Epithelial cell of prostate (primary cell): ENCODE results near the gene MMP12.

ENCODE experiments used
- DNase-seq: peaks from one replicate; pipeline ENCODE4 v3.0.0-alpha.2; 2011; ENCODE audit warnings: low read depth, low spot score
- H3K27ac ChIP-seq: fragments of 450-650 bp; 2 replicates; pipeline ENCODE4 v1.5.1; 2017; ENCODE audit warnings: mild to moderate bottlenecking

Gene MMP12

DNA sequence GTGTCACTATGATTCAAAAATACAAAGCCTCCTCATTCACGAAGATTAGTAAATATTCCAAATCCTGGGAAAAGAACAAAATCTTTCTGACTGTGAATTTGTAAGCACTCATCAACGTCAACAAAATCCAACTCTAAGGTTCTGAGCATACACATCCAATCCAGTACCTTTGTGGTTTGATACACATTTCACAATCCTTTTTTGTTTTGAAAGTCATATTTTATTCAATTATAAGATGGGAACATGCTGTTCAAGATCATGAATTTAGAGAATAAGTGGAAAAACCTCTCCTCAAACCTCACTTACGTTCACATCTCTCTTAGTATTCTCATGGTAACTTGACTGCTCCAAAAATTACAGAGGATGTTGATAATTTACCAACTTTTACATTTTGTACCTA lies 21.7 kb downstream of the MMP12 start:
- H3K27ac ChIP-seq, result peak overlapping the region; percentile 70
- no peak for DNase-seq

DNA sequence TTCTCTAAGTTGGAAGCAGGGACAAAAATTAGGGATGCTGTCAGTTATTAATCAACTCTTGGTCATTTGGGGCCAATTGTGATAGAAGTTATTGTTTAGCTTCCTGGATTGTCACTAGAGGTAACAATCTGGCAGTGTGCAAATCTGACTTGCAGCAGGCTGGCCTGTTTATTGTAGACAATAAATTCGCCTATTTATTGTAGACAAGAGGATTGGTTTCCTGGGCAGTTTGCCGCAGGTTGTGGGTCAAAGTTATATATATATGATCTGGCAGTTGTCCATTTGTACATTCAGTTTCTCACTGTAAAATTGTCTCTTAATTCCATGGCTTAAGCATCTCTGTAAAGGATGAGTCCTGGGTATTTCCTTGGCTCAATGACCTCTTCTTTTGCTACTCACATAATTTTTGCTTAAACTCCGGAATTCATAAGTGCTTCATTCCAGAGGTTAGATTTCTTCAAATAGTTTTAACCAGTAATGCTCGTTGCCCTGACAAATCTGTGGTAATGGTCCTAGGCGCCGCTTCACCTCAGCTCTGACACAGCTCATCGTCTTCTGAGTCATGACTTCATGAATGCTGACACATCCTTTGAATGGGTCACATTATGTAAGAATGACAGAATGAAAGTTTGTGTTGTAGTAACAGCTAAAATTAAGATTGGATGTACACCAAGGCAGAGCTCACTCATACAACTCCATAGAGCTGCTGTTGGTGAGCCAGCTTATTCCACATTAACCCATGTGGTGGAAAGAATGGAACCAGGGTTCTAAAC lies 23.6 kb downstream of the MMP12 start:
- H3K27ac ChIP-seq, result no peak overlapping the region
- DNase-seq, result peak; percentile 63

DNA sequence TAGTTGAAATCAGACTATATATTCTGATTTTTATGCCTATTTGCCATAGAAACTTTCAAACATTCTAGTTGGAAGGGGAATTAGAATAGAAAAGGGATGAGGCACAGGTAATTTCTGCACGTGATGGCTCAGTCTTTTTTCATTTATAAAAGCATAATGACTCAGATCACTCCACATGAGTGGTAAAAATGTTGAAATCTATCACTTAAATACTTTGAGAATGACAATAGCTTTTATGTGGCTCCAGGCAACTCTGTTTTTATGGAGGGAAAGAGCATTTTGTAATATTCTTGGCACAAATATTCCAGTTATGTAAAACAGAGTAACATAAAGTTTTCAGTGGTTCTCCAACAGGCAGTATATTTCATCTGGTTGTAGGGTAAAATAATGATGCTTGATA lies 25.5 kb downstream of the MMP12 start:
- no peak for DNase-seq
- no peak overlapping the region for H3K27ac ChIP-seq

DNA sequence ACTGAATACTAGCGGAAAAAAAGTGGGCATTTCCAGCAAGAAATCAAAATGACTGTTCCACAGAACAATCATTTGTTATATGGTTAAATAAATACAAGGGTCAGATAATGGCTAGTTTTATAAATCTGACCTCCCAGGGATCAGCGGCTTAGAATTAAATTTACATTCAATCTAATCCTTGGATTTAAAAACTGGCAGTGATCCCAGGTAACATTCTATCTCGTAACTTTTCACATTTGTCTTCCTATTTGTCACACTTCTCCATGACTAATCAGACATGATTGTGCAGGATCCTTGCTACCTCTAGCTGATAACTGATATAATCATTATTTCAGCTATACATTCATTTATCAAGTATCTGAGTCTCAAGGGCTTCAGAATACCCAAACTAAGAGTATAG lies 28.5 kb downstream of the MMP12 start:
- H3K27ac ChIP-seq, result no peak overlapping the region
- no peak for DNase-seq

DNA sequence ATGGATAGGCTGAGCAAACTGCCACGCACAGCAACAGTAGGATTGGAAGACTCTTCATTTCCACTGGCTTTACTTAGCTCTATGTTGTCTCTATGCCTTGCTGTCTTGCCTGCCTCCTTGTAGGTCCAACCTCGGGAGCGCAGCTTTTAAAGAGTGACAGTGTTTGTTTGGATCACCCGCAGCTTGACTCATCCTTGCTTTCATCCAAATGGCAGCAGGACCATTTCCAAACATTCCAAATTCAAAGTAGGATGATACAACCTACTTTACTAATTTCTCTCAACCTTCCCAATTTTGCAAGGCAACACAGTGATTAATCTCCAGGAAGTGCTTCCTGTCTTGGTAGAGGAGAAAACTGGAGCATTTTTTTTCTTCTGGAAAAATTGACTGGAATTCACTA lies 31.3 kb downstream of the MMP12 start, which contains the start of gene MMP3:
Gene MMP3 (minus strand): TSS at position 121 of the 400 bp plus-strand sequence. CDS start 63 bp downstream, at position 58.
- H3K27ac ChIP-seq, result peak within 1 kb of the TSS; percentile 4
- DNase-seq, result no peak

DNA sequence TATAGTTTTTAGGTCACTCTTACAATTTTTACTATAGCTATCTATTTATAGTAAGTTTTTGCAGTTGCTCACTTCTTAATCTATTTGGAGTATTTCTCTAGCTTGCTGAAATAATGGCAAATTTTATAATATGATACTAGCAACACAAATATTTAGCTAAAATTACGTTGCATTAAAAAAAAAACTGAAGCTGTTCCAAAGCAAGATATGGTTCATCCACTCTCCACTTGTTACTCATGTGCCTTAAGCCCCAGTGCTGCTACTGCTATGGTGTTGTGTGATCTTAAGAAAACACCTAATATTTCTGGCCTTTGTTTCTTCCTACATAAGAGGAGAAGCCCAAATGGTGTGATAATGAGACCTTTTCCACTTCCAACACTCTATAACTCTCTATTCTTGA lies 31.9 kb downstream of the MMP12 start:
- no peak for DNase-seq
- H3K27ac ChIP-seq, result no peak overlapping the region

DNA sequence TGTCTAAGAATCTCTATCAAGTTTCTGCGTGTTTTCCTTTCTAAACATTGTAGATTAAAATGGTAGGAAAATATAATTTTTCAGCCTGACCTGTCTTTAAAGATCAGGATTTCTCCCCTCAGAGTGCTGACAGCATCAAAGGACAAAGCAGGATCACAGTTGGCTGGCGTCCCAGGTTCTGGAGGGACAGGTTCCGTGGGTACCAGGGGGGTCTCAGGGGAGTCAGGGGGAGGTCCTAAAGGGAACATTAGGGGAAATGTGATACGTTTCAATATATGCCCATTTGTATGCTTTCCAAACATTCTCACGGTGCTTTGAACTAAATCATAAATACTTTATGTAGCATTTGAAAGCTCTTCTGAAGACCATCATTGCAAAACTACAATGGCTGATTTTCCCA lies 34.8 kb downstream of the MMP12 start:
- H3K27ac ChIP-seq, result no peak overlapping the region
- DNase-seq, result no peak

DNA sequence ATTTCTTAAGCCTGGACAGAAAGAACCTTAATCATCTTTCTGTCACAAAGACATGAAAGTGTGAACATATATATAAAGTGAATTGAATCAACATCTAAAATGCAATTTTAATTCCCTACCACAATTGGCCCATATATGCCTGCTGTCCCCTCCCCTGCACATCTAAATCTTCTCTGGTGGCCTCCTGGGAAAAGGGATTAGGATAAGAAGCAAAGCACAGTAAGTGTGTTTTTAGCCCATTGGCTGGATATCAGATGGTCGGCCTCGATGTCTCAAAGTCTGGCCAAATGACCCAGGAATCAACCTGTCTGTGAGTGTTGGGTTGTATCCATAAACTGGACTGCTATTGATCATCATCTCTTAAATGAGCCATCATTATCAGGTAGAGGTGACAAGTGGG lies 37.1 kb downstream of the MMP12 start:
- H3K27ac ChIP-seq, result no peak overlapping the region
- DNase-seq, result no peak

DNA sequence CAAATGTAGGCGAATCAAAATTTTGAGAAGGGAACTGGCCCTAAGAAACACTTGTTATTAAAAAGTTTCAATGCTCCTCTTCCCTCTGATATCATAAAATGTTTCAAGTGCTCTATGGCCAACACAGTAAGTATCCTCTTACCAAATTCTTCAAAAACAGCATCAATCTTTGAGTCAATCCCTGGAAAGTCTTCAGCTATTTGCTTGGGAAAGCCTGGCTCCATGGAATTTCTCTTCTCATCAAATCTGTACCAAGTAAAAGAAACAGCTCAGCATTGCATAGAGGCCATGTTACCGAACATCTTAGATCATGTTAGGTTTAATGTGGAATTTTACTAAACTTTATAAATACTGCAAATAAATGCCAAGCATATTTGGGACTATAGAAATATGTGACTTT lies 37.6 kb downstream of the MMP12 start:
- no peak for DNase-seq
- no peak overlapping the region for H3K27ac ChIP-seq

DNA sequence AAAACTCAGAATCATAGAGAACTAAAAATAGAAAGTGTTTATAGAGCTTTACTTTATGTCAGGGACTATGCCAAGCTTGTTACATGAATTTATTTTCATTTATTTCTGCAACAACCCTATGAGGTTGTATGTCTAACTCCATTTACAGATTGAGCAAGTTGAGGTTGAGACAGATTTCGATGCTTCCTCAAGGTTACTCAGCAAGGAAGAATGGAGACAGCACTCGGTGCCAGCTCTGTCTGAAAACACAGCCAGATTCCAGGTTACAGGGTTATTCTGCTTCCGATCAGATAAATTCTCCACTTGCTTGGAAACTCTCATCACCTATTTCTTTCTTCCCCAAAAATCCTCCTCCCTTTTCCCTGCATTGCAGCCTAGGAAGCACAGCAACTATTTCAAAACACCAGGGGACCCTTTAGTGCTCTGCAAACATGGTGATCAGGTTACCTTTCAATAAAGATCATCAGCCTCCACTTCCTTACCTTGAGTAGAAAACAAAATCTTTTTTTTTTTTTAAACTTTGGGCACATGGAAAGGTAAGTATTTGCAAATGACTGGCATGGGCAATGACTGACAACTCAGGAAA lies 38.4 kb downstream of the MMP12 start:
- no peak for DNase-seq
- H3K27ac ChIP-seq, result peak overlapping the region; percentile 12

DNA sequence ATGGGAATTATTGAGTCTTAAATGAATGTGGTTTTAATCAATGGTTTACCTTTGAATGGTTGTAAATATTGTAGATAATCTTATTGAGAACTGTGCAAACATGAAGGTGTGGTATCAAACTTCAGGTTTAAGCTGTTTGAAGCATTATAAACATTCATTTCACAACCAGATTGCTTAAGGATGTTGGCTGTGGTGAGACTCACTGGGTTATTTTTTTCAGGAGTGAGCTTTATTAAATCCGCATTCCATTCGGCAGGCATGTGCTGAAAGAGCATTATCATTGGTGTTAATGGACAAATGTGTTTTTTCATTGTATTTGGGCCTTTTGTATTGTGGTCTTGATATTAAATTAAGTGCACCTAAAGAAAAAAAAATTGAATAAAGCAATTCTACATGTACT lies 41.1 kb downstream of the MMP12 start:
- H3K27ac ChIP-seq, result no peak overlapping the region

DNA sequence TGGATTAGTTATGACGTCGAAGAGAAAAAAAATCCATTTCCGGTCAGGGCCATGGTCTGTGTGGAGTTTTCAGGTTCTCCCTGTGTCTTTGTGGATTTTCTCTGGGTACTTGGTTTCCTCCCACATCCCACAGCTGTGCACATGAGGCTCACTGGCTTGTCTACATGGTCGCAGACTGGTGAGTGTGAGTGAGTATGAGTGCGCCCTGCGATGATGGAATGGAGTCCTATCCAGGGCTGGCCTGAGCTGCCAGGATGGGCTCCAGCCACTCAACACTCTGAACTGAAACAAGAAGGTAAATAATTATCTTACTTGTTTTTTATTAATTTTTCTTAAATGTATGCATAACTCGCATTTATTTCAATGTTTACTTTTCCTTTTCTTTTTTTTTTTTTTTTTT lies 42.2 kb downstream of the MMP12 start:
- no peak for DNase-seq

More for the DNA sequence above, 41.1 kb downstream of the MMP12 start:
- DNase-seq, result no peak

DNA sequence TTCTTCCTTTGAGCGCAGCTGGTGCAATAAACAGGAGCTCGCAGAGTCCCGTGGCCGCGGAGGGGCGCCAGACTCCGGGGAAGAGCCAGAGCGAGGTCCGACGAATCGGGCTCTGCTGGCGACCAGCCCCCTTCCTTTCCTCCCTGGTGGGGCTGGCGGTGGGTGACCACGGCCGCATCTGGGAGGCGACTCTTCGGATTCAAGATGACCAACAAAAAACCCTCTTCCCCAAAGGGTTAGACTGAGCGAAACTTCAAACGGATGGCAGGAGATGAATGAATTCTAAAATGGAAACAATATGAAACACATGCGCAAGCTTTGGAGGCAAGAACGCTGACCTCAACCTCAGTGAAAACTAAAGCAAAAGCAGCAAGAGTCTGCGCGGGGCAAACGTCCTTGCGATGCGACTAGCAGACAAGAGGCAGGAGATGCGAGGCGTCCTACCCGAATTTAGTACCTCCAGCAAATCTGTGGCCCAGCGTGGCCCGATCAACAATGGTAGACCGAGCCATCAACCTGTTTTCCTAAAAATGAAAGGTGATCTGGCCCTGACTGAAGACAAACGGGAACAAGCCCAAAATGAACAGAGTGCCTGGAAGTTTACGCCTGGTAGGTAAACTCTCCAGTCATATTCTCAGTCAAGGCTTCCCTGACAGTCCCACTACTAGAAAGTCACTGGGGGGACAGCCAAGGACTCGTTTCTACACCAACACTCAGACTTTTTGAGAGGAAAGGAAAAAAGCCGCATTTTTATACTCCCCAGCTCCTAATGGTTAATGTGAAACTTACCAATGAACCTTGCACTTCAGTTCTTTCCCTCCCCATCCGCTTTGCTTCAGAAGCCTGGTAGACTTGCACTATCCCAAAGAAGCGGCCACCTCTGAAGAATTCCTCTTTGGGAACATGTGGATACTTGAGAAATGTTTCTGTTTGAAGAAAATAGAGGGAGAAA lies 43.0 kb downstream of the MMP12 start:
- H3K27ac ChIP-seq, result no peak overlapping the region
- DNase-seq, result no peak

More for the DNA sequence above, 42.2 kb downstream of the MMP12 start:
- no peak overlapping the region for H3K27ac ChIP-seq

DNA sequence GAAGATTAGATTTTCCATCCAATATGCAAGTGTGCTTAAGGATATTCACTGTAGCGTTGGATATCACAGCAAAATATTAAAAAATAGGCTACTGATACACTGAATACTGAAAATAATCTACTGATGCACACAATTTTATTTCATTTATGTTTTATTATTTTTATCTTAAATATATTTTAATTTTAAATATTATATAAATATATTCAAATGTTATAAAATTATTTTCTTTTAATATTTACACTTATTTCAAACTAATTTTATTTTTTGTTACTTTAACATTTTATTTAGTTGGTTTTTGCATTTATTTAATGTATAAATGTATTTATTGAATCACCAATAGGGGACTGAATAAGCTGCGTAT lies 43.7 kb downstream of the MMP12 start:
- no peak overlapping the region for H3K27ac ChIP-seq
- DNase-seq, result no peak

DNA sequence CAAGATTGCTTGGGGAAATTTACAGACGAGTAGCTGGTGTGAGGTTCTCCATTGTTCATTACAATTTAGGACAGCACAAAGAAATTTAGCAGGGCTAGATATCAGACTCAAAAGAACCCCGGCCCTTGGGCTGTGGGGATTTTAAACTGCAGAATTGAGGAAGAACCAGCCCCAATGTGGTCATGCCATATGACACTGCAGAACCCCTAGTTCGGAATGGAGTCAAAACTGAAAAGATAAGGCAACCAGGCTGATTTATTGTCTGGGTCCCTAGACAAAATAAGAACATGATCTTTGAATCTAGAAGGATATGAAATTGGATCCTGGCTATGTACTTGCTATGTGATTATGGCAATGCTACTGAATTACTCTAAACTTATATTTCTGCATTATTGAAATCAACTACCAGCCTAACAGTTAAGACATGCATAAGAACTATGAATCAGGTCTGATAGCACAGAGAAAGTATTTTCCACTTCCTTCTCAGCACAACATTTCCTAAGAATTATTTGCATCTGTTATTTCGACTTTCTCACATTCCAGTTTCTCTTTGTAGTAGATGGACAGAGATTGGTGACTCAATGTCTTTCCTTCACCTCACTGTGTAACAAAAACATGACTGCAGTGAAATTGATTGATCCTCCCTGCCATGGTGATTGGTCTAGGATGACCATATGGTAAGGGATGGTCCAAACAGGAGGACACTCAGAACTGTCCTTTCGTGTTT lies 44.6 kb downstream of the MMP12 start:
- peak overlapping the region; percentile 70 for H3K27ac ChIP-seq
- DNase-seq, result no peak

DNA sequence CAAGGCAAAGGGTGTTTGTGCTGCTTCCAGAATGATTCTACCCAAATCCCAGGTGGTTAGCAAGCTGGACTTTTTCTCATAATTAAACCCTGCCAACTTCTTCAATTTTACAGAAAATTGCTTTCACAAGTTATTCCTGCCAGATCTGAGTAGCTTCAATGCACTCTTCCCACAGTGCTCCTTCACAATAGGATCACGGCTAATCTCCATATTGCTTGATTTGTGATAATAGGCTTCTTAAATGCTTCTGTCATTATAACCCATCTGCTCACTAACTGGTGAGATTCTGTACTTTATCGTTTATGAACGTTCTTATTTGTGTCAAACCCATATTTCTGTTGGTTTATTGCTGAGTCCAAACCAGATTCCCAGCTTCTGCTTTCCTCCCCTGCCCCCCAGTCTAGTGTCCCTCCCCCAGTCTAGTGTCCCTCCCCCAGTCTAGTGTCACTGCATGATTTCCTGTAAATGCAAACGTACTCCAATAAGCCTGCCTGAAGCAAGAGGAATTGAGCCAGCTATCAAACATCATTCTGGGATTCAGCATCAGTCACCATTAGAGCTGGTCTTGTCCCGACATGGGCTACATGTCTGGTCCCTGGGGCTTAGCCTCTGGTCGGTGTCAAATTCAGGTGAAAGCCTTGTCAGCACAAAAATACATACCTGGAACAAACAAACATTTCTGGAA lies 45.3 kb downstream of the MMP12 start:
- DNase-seq, result no peak
- H3K27ac ChIP-seq, result peak overlapping the region; percentile 70

DNA sequence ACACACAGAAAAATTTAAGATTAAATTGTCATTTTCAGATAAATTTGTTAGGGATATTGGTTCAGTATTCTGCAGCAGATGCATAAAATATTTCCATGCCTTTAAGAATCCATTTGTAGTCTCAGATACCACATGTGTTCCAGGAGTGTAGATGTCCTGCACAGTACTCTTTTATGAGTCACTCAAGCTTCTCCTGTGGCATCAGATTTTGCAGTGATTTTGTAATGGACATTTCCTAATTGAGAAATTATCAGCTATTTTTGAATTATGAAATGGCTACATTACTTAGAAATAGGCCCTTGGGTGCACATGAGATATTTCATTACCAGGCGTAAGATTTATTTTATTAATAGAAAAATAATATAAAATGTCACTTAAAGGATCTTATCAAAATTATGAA lies 50.2 kb downstream of the MMP12 start:
- no peak overlapping the region for H3K27ac ChIP-seq
- DNase-seq, result no peak

DNA sequence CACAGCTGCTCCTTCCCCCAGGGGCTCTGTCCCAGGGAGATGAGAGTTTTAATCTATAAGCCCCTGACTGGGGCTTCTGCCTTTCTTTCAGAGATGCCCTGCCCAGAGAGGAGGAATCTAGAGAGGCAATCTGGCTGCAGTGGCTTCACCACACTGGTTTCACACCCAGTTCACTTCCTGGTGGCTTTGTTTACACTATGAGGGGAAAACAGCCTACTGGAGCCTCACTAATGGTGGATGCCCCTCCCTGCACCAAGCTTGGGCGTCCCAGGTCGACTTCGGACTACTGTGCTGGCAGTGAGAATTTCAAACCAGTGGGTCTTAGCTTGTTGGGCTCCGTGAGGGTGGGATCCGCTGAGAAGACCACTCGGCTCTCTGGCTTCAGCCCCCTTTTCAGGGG lies 55.3 kb downstream of the MMP12 start:
- no peak for DNase-seq
- no peak overlapping the region for H3K27ac ChIP-seq

DNA sequence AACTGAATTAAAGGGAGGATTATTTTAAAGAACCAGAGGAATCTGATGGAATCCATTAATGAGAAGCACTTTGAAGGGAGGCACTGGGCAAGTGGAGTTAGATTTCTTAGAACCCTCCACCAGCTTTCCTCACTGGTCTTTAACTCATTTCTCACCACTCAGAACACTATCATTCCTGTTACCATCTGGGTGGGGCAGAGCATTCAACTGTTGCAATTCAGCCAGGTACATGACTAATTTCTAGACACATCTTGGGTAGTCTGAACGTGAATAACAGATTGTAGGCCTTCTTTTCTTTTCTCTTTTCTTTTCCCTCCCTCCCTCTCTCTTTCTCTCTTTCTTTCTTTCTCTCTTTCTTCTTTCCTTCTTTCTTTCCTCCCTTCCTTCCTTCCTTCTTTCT lies 61.3 kb downstream of the MMP12 start:
- no peak overlapping the region for H3K27ac ChIP-seq
- no peak for DNase-seq
